Measurements from ENCODE around the gene DOCK1. TPM values are rescaled to one million over a fixed set of nuclear protein-coding genes. Genes with fewer than 3 reads are reported as not detected.

DOCK1 gene
- total RNA-seq, 1 experiment from 2014 or later: 22.7 TPM

GRCh38 chr10:127374901-127375300, 469.7 kb downstream of the DOCK1 start:
- in situ Hi-C loops (cut with HindIII; ENCODE audit: low pct_unique_long_range_greater_than_20kb, low sequenced_read_pairs): no loop called here
- no peak for DNase-seq (ENCODE audit: low read depth, low spot score)

- in situ Hi-C loops (cut with HindIII; ENCODE audit: low pct_unique_long_range_greater_than_20kb, low sequenced_read_pairs): no loop called here
- DNase-seq (ENCODE audit: low read depth, low spot score): no peak
These were observed 470.2 kb downstream of the DOCK1 start for GRCh38 chr10:127375461-127375860.

GRCh38 chr10:127376071-127376470, 470.8 kb downstream of the DOCK1 start:
- DNase-seq (ENCODE audit: low read depth, low spot score): no peak

GRCh38 chr10:127378628-127379027, 473.4 kb downstream of the DOCK1 start:
- in situ Hi-C loops (cut with HindIII; ENCODE audit: low pct_unique_long_range_greater_than_20kb, low sequenced_read_pairs): no loop called here
- DNase-seq (ENCODE audit: low read depth, low spot score): no peak

More at GRCh38 chr10:127376071-127376470, 470.8 kb downstream of the DOCK1 start:
- in situ Hi-C loops (cut with HindIII; ENCODE audit: low pct_unique_long_range_greater_than_20kb, low sequenced_read_pairs): no loop called here

GRCh38 chr10:127384532-127384931, 479.3 kb downstream of the DOCK1 start:
- DNase-seq (ENCODE audit: low read depth, low spot score): no peak
- in situ Hi-C loops (cut with HindIII; ENCODE audit: low pct_unique_long_range_greater_than_20kb, low sequenced_read_pairs): no loop called here

- no peak for DNase-seq (ENCODE audit: low read depth, low spot score)
- in situ Hi-C loops (cut with HindIII; ENCODE audit: low pct_unique_long_range_greater_than_20kb, low sequenced_read_pairs): no loop called here
These were observed 479.8 kb downstream of the DOCK1 start for GRCh38 chr10:127385066-127385465.

- in situ Hi-C loops (cut with HindIII; ENCODE audit: low pct_unique_long_range_greater_than_20kb, low sequenced_read_pairs): no loop called here
- no peak for DNase-seq (ENCODE audit: low read depth, low spot score)
These were observed 481.5 kb downstream of the DOCK1 start for GRCh38 chr10:127386606-127387327.

GRCh38 chr10:127391875-127392274, 486.6 kb downstream of the DOCK1 start:
- DNase-seq (ENCODE audit: low read depth, low spot score): no peak
- in situ Hi-C loops (cut with HindIII; ENCODE audit: low pct_unique_long_range_greater_than_20kb, low sequenced_read_pairs): no loop called here

- in situ Hi-C loops (cut with HindIII; ENCODE audit: low pct_unique_long_range_greater_than_20kb, low sequenced_read_pairs): no loop called here
- DNase-seq (ENCODE audit: low read depth, low spot score): no peak
These were observed 487.4 kb downstream of the DOCK1 start for GRCh38 chr10:127392351-127393235.

- DNase-seq (ENCODE audit: low read depth, low spot score): peak; percentile 42
- in situ Hi-C loops (cut with HindIII; ENCODE audit: low pct_unique_long_range_greater_than_20kb, low sequenced_read_pairs): no loop called here
These were observed 493.1 kb downstream of the DOCK1 start for GRCh38 chr10:127398140-127398970.

- in situ Hi-C loops (cut with HindIII; ENCODE audit: low pct_unique_long_range_greater_than_20kb, low sequenced_read_pairs): no loop called here
- DNase-seq (ENCODE audit: low read depth, low spot score): no peak
These were observed 493.7 kb downstream of the DOCK1 start for GRCh38 chr10:127398971-127399365.

GRCh38 chr10:127399668-127400067, 494.4 kb downstream of the DOCK1 start:
- DNase-seq (ENCODE audit: low read depth, low spot score): no peak
- in situ Hi-C loops (cut with HindIII; ENCODE audit: low pct_unique_long_range_greater_than_20kb, low sequenced_read_pairs): no loop called here

- in situ Hi-C loops (cut with HindIII; ENCODE audit: low pct_unique_long_range_greater_than_20kb, low sequenced_read_pairs): no loop called here
- no peak for DNase-seq (ENCODE audit: low read depth, low spot score)
These were observed 495.0 kb downstream of the DOCK1 start for GRCh38 chr10:127400216-127400615.

GRCh38 chr10:127402596-127403409, 497.6 kb downstream of the DOCK1 start:
- in situ Hi-C loops (cut with HindIII; ENCODE audit: low pct_unique_long_range_greater_than_20kb, low sequenced_read_pairs): no loop called here
- DNase-seq (ENCODE audit: low read depth, low spot score): no peak

- DNase-seq (ENCODE audit: low read depth, low spot score): no peak
- in situ Hi-C loops (cut with HindIII; ENCODE audit: low pct_unique_long_range_greater_than_20kb, low sequenced_read_pairs): no loop called here
These were observed 500.0 kb downstream of the DOCK1 start for GRCh38 chr10:127405221-127405620.

- in situ Hi-C loops (cut with HindIII; ENCODE audit: low pct_unique_long_range_greater_than_20kb, low sequenced_read_pairs): no loop called here
- no peak for DNase-seq (ENCODE audit: low read depth, low spot score)
These were observed 500.9 kb downstream of the DOCK1 start for GRCh38 chr10:127406018-127406550.

GRCh38 chr10:127407551-127407950, 502.3 kb downstream of the DOCK1 start:
- in situ Hi-C loops (cut with HindIII; ENCODE audit: low pct_unique_long_range_greater_than_20kb, low sequenced_read_pairs): no loop called here
- no peak for DNase-seq (ENCODE audit: low read depth, low spot score)
